ENCODE data around the gene HSF2BP. TPM values are rescaled to one million over a fixed set of nuclear protein-coding genes. Genes with fewer than 3 reads are reported as not detected.

The HSF2BP gene
- total and polyA plus RNA-seq, 2 of the 8 experiments (the other 6 are each of a cell fraction or from before 2014, with no cell fraction given): 0.51 to 0.93 TPM

DNA sequence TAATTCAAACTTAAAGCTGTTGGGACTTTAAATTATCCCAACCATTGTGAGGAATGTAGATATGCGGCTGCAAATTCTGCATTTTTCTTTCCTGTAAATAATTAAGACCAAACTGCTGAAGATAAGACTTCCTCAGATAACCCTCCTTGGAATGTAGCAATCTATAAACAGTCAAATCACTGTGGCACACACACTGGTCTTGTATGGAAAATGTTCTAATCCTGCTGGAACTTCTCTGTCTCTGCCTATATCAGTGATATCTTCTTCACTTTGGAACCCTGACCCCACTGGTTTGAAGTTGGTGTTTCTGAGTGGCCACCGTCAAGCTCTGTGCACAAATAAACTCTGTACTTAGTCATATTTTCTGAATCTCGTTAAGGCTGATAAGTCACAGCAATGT, 32.9 kb downstream of the HSF2BP start:
- no peak overlapping the region for H3K14ac ChIP-seq (ENCODE audit: insufficient read length)
- CTCF ChIA-PET (ENCODE audit: partially characterized antibody): interaction anchor here (0.6 to 4.2 kb wide), 3 partner anchors 15 to 358 kb away, joined by 4 to 27 read pairs (median 10); no protein-coding TSS in a partner anchor
- H2AFZ ChIP-seq (ENCODE audit: low read length): no peak overlapping the region
- no peaks in the 10 kb centered on the region for H3K79me2 ChIP-seq (ENCODE audit: control insufficient read depth in 1 of 2, insufficient read depth in 2 of 2, low read length in 2 of 2)
- no peak overlapping the region for H4K8ac ChIP-seq (ENCODE audit: extremely low read depth, insufficient read depth, low read length)
- H4K91ac ChIP-seq (replicated peaks; ENCODE audit: insufficient read length, low read length): no peak overlapping the region
- no peak overlapping the region for H2BK15ac ChIP-seq (ENCODE audit: low read length)
- POLR2A ChIA-PET (ENCODE audit: partially characterized antibody): no interaction called here
- FAIRE-seq (no peak), DNase-seq (ENCODE audit: low read depth in 1 of 2, low spot score in 2 of 2) (no peak)
- WGBS, 2 experiments (ENCODE audit: extremely low coverage in 1 of 2, insufficient coverage in 1 of 2, insufficient read length in 1 of 2, insufficient replicate concordance in 2 of 2, low coverage in 1 of 2, low lambda C conversion rate in 2 of 2, missing lambda C conversion rate in 1 of 2): 77% methylated on average over 3 of the region's 3 CpGs; no CpG with 5 or more reads in 1 of the 2 experiments
- no peak overlapping the region for H2BK5ac ChIP-seq (ENCODE audit: low read depth, low read length)
- no peak overlapping the region for H3K56ac ChIP-seq (replicated peaks; ENCODE audit: insufficient read length, low read depth, low read length)
- no peak overlapping the region for H4K5ac ChIP-seq (ENCODE audit: insufficient read length, low read depth, low read length)
- no peak overlapping the region for H2BK12ac ChIP-seq (ENCODE audit: low read depth, low read length)
- H3K36me3 ChIP-seq (ENCODE audit: control insufficient read depth in 2 of 4, insufficient read depth in 4 of 4, low read length in 3 of 4): no peaks in the 10 kb centered on the region
- no peak overlapping the region for H2AK5ac ChIP-seq (ENCODE audit: low read depth, low read length)
- H3K18ac ChIP-seq (ENCODE audit: extremely low read depth, low read length): no peak overlapping the region
- no peak overlapping the region for H3K4ac ChIP-seq (replicated peaks; ENCODE audit: insufficient read length, low read depth, low read length)
- no peaks in the 10 kb centered on the region for H3K9me3 ChIP-seq (ENCODE audit: insufficient read depth in 2 of 2, low read depth in 1 of 2, low read length in 1 of 2)
- H3K27ac ChIP-seq (ENCODE audit: low read depth, low read length): no peak overlapping the region
- no peak overlapping the region for H3K4me2 ChIP-seq (ENCODE audit: insufficient read depth in 1 of 2, low read depth in 2 of 2, low read length in 2 of 2)
- no peaks in the 10 kb centered on the region for H3K23me2 ChIP-seq (ENCODE audit: low read depth, low read length)
- no peaks in the 10 kb centered on the region for H3K79me1 ChIP-seq (ENCODE audit: low read depth, low read length)
- no peak overlapping the region for H2BK120ac ChIP-seq (replicated peaks; ENCODE audit: low read depth, low read length)
- H2BK20ac ChIP-seq (ENCODE audit: low read length): no peak overlapping the region
- H3K23ac ChIP-seq (ENCODE audit: insufficient read length): no peak overlapping the region
- no peaks in the 10 kb centered on the region; a peak in 1 of 7 replicates for H3K4me1 ChIP-seq (replicated peaks in 1 of 4; ENCODE audit: control insufficient read depth in 3 of 4, insufficient read depth in 4 of 4, low read length in 3 of 4)
- H3K4me3 ChIP-seq (ENCODE audit: extremely low read depth in 1 of 4, insufficient read depth in 2 of 4, low read depth in 3 of 4, low read length in 4 of 4): no peak overlapping the region
- H3K9ac ChIP-seq (replicated peaks in 1 of 4; ENCODE audit: extremely low read depth in 1 of 4, low read depth in 3 of 4, low read length in 3 of 4): no peak overlapping the region
- no peaks in the 10 kb centered on the region for H3K27me3 ChIP-seq (replicated peaks in 1 of 4; ENCODE audit: control insufficient read depth in 3 of 4, extremely low read depth in 1 of 4, insufficient read depth in 3 of 4, low read length in 3 of 4)
- no peaks in the 10 kb centered on the region for H4K20me1 ChIP-seq (replicated peaks in 1 of 2; ENCODE audit: control insufficient read depth in 1 of 2, insufficient read depth in 2 of 2, low read length in 2 of 2)
- TF ChIP-seq FOSL1 (IDR thresholded peaks at IDR 0.05; ENCODE audit: insufficient read depth, low read depth, low read length) (no peak), RAD21 (IDR thresholded peaks at IDR 0.05 in 1 of 2, conservative IDR thresholded peaks at IDR 0.05 in 1 of 2; ENCODE audit: low read depth in 2 of 2, low read length in 2 of 2) (no peak), HDAC2 (IDR thresholded peaks at IDR 0.05; ENCODE audit: borderline replicate concordance in 1 of 2, low read depth in 2 of 2, low read length in 2 of 2) (no peak), TEAD4 (IDR thresholded peaks at IDR 0.05; ENCODE audit: low read depth, low read length) (no peak), CHD2 (IDR thresholded peaks at IDR 0.05; ENCODE audit: low read length) (no peak), YY1 (IDR thresholded peaks at IDR 0.05; ENCODE audit: low read depth, low read length) (no peak), TAF1 (IDR thresholded peaks at IDR 0.05; ENCODE audit: low read depth, low read length) (no peak), NANOG (IDR thresholded peaks at IDR 0.05; ENCODE audit: insufficient read depth, low read depth, low read length, poor library complexity, severe bottlenecking) (no peak), SP1 (IDR thresholded peaks at IDR 0.05; ENCODE audit: low read depth, low read length) (no peak), SIRT6 (IDR thresholded peaks at IDR 0.05; ENCODE audit: low read length) (no peak)
- TF ChIP-seq, protein P1, sequence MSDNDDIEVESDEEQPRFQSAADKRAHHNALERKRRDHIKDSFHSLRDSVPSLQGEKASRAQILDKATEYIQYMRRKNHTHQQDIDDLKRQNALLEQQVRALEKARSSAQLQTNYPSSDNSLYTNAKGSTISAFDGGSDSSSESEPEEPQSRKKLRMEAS (IDR thresholded peaks at IDR 0.05): no peak
- TF ChIP-seq, protein P2, sequence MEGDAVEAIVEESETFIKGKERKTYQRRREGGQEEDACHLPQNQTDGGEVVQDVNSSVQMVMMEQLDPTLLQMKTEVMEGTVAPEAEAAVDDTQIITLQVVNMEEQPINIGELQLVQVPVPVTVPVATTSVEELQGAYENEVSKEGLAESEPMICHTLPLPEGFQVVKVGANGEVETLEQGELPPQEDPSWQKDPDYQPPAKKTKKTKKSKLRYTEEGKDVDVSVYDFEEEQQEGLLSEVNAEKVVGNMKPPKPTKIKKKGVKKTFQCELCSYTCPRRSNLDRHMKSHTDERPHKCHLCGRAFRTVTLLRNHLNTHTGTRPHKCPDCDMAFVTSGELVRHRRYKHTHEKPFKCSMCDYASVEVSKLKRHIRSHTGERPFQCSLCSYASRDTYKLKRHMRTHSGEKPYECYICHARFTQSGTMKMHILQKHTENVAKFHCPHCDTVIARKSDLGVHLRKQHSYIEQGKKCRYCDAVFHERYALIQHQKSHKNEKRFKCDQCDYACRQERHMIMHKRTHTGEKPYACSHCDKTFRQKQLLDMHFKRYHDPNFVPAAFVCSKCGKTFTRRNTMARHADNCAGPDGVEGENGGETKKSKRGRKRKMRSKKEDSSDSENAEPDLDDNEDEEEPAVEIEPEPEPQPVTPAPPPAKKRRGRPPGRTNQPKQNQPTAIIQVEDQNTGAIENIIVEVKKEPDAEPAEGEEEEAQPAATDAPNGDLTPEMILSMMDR (IDR thresholded peaks at IDR 0.05; ENCODE audit: control extremely low read depth in 1 of 3, insufficient read depth in 1 of 3, low read depth in 1 of 3, low read length in 3 of 3): no peak
